SJSA1 (cell line): ENCODE measurements around the gene NAV2. TPM values are rescaled to one million over a fixed set of nuclear protein-coding genes. Genes with fewer than 3 reads are reported as not detected.

Source experiments
- DNase-seq, 2 experiments: peaks; one replicate each; pipeline ENCODE4 v3.0.0-alpha.2; 2015 to 2020; ENCODE audit warnings: low spot score in 2 of 2, low read depth in 1 of 2
- H3K27ac ChIP-seq: fragments of 250-450 bp; sonication (Bioruptor Pico); 2 replicates; pipeline ENCODE4 v1.5.1; 2020; ENCODE audit warnings: mild to moderate bottlenecking, moderate library complexity
- H3K27me3 ChIP-seq: fragments of 250-450 bp; sonication (Bioruptor Pico); replicated peaks from 2 replicates; pipeline ENCODE4 v1.5.1; 2020; ENCODE audit warnings: mild to moderate bottlenecking, moderate library complexity
- H3K36me3 ChIP-seq: fragments of 250-450 bp; sonication (Bioruptor Pico); 2 replicates; pipeline ENCODE4 v1.5.1; 2020; ENCODE audit warnings: mild to moderate bottlenecking
- H3K4me1 ChIP-seq: fragments of 250-450 bp; sonication (Bioruptor Pico); replicated peaks from 2 replicates; pipeline ENCODE4 v1.6.1; 2021; ENCODE audit warnings: mild to moderate bottlenecking
- H3K4me3 ChIP-seq: fragments of 250-450 bp; sonication (Bioruptor Pico); 2 replicates; pipeline ENCODE4 v1.5.1; 2020; ENCODE audit warnings: mild to moderate bottlenecking
- H3K9me3 ChIP-seq: fragments of 250-450 bp; sonication (Bioruptor Pico); replicated peaks from 2 replicates; pipeline ENCODE4 v1.5.1; 2020; ENCODE audit warnings: mild to moderate bottlenecking
- total RNA-seq: library from RNA; depleted of rRNA; stranded (reverse); fragments of >200 nt; shearing (Covaris generic); gene quantifications from 2 replicates; pipeline ENCODE4 v1.2.3, GENCODE V29; 2014

NAV2 gene
- total RNA-seq, 1 experiment from 2014 or later: 2.6 TPM

DNA sequence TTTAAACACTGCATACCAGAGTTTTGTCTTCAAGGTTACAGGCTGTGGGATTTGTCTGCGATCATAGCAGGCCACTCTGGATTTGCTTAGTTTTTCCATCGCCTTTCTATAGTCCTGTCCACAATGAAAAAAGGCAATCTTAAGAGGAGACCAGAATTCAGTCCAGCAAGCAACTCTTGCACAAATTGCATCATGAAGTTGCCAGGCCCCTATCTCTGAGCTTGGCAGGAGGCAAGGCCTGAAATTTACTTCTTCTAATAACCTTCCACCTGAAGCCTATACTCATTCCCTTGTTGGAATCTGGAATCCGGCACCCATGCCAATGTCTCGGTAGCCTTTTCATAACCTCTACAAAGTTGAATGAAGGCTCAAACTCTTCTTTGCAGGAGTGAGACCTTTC lies 100.1 kb downstream of the NAV2 start:
- H3K27ac ChIP-seq: no peak overlapping the region
- no peaks in the 10 kb centered on the region for H3K4me1 ChIP-seq
- no peak overlapping the region for H3K4me3 ChIP-seq
- H3K27me3 ChIP-seq: no peaks in the 10 kb centered on the region
- no peak for DNase-seq
- H3K9me3 ChIP-seq: no peaks in the 10 kb centered on the region
- H3K36me3 ChIP-seq: no peaks in the 10 kb centered on the region

DNA sequence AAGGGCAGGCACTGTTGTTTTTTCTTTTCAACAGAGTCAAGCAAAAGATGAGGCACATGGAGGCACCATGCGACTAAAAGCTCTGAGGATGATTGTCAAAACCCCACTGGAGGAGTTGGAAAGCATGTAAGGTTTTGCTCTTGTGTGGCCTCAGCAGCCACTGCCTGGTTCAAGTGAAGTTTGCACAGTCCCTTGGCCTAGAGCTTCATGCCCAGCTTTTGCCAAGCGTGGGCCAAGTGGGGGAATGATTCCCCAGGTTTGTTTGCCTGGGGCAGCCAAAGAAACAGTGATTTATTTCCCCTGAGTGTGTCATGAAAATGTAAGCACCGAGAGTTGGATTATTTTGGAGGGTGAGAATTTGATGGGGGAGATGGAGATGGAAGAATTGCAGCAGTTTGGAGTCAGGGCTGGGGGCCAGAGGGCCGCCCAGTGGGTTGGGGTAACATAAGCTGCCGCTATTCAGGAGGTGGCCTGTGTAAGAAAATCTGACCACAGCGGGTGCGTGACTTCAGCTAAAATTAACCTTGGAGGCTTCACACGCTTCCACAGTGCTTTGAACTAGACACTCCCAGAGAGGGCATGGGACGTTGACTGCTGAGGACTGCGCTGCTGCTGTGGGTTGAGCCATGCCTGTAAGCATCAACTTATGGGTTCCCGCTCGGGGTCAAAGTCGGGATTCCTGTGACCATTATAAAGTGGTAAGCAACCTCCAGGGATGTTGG lies 100.7 kb downstream of the NAV2 start:
- Histone ChIP-seq H3K4me3 (no peak overlapping the region), H3K27me3 (no peaks in the 10 kb centered on the region), H3K27ac (no peak overlapping the region), H3K4me1 (no peaks in the 10 kb centered on the region), H3K36me3 (no peaks in the 10 kb centered on the region), H3K9me3 (no peaks in the 10 kb centered on the region)
- no peak for DNase-seq

DNA sequence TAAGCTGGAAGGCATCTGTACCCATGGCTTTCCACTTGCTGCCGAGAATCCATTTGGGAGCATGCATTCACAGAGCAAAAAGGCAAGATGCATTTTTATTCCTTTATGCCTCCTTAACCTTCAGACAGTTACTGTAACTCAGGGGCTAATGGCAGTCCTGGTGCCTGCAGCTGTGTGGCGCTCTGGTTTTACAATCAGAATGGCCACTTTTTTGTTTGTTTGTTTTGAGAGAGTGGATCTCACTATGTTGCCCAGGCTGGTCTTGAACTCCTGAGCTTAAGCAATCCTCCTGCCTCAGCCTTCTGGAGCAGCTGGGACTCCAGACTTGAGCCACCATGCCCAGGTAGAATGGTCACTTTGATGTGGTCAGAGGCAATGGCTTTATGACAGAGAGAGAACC lies 101.8 kb downstream of the NAV2 start:
- Histone ChIP-seq H3K4me3 (no peak overlapping the region), H3K9me3 (no peaks in the 10 kb centered on the region), H3K27ac (no peak overlapping the region), H3K4me1 (no peaks in the 10 kb centered on the region), H3K27me3 (no peaks in the 10 kb centered on the region), H3K36me3 (no peaks in the 10 kb centered on the region)
- no peak for DNase-seq

DNA sequence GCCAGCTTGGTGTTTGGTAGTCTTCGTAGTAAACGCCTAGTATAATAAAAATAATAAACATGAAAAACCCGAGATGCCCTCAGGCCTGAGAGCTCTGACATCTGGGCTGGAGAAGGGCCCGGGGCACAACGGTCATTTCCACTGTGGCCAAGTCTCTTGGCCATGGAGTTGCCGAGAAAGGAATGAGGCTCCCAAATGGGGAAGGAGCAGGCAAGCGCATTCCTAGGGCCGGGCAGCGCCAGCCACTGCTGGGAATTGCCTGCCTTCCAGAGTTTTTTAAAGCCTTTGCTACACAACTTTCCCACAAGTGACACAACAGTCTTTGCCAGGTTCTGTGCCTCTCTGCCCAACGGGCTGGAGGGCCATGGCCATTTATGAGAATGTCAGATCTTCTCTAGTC lies 103.4 kb downstream of the NAV2 start:
- no peak for DNase-seq
- Histone ChIP-seq H3K27ac (no peak overlapping the region), H3K36me3 (no peaks in the 10 kb centered on the region), H3K27me3 (no peaks in the 10 kb centered on the region), H3K4me1 (no peaks in the 10 kb centered on the region), H3K4me3 (no peak overlapping the region), H3K9me3 (no peaks in the 10 kb centered on the region)

DNA sequence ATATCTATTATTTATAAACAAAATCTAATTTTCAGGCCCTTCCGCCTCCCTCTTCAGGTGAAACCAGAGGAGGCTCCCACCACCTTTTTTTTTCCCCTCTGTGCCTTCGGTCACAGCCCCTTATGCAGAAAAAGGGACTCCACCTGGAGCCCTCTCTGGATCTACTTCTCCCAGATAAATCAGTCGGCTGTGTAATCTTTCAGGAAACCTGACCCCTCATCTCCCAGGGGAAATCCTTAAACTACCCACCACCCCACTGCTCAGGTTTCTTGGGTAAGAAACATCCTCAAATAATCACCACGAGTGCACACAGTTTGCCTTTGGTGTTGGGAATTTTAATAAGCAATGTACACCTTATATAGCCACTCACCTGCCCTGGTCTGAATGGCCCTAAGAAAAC lies 104.2 kb downstream of the NAV2 start:
- no peaks in the 10 kb centered on the region for H3K9me3 ChIP-seq
- H3K27me3 ChIP-seq: no peaks in the 10 kb centered on the region
- H3K4me3 ChIP-seq: no peak overlapping the region
- no peaks in the 10 kb centered on the region for H3K4me1 ChIP-seq
- H3K27ac ChIP-seq: no peak overlapping the region
- no peaks in the 10 kb centered on the region for H3K36me3 ChIP-seq
- DNase-seq: no peak

DNA sequence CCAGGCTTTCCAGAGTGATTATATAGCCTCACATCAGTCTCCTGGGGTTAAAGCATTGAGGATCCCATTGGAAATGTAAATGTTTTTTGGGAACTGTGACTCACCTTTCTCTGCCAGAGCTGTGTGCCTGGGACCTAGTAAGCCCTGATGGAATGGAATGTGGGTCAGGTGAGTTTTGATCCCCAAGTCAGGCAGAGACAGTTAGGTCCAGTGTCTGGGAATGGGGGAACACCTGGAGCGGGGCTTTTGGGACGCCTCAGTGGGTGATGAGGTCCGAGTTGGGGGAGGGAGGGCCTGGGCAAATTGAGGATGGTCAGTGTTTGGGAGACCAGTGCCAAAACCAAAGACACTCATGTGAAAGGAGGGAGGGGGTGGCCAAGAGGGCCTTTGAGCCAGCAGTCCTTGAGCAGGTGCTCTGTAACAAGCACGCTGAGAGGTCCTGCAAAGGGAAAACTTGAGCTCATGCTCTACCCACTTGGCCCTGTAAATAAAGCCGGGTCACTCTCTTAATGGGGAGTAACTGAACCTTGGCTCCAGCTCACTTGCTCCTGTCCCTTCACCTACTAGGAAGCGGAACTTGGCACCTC lies 104.7 kb downstream of the NAV2 start:
- H3K36me3 ChIP-seq: no peaks in the 10 kb centered on the region
- no peak for DNase-seq
- no peaks in the 10 kb centered on the region for H3K9me3 ChIP-seq
- H3K27me3 ChIP-seq: no peaks in the 10 kb centered on the region
- H3K4me1 ChIP-seq: no peaks in the 10 kb centered on the region
- no peak overlapping the region for H3K27ac ChIP-seq
- no peak overlapping the region for H3K4me3 ChIP-seq

DNA sequence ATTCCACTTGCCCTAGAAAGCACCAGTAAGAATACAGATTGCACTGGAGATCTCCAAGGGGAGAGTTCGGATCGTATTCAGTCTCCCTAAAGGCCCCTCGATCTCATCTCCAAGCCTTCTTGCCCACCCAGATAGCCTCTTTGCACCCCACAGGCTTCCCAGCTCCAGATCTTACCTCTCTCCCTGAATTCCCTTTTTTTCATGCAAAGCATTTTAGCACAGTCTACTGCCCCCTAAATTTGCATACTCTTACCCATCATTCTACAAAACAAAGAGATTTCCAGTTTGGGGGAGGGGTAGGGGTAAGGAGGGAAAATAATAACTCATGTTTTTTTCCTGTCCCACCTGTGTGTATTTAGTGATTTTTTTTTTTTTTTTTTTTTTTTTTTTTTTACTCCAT lies 105.2 kb downstream of the NAV2 start:
- H3K27ac ChIP-seq: no peak overlapping the region
- no peaks in the 10 kb centered on the region for H3K36me3 ChIP-seq
- no peak overlapping the region for H3K4me3 ChIP-seq
- no peaks in the 10 kb centered on the region for H3K9me3 ChIP-seq
- H3K27me3 ChIP-seq: no peaks in the 10 kb centered on the region
- no peaks in the 10 kb centered on the region for H3K4me1 ChIP-seq
- DNase-seq: no peak

DNA sequence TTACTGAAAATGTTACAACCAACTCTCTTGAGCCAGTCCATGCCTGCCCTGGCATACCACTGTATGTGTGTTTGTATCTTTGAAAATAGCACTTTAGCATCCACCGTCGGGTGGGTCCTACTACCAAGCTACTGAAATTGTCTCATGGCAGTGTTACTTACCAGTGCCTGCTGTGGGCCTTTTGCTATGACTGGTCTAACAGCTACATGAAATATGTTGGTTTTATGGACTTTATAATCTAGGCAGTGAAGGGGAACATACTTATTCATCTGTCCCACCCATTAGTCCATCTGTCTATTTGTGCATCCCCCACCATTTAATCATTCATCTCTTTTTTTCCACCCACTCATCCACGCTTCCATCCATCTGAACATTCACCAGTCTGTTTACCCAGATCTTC lies 106.0 kb downstream of the NAV2 start:
- H3K27ac ChIP-seq: no peak overlapping the region
- no peak for DNase-seq
- no peak overlapping the region for H3K4me3 ChIP-seq
- H3K9me3 ChIP-seq: no peaks in the 10 kb centered on the region
- H3K27me3 ChIP-seq: no peaks in the 10 kb centered on the region
- no peaks in the 10 kb centered on the region for H3K4me1 ChIP-seq
- no peaks in the 10 kb centered on the region for H3K36me3 ChIP-seq

DNA sequence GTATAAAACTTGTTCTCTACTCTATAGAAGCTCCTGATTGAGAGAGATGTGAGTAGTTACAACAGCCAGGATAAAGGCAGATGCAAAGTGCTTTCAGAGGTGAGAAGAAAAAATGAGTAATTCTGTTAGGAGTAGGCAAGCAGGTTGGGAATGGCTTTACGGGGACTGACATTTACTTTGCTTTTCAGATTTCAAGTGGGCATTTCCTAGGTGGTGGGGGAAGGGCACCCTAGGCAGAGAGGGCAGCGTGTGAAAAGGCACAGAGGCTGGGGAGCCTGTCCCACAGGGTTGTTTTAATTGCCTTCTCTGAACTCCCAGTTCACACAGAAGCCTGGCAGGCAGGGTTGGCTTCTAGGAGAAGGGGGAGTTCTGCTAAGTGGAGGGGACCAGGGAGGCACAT lies 106.5 kb downstream of the NAV2 start:
- Histone ChIP-seq H3K4me3 (no peak overlapping the region), H3K9me3 (no peaks in the 10 kb centered on the region), H3K27me3 (no peaks in the 10 kb centered on the region), H3K27ac (no peak overlapping the region), H3K36me3 (no peaks in the 10 kb centered on the region), H3K4me1 (no peaks in the 10 kb centered on the region)
- DNase-seq: no peak

DNA sequence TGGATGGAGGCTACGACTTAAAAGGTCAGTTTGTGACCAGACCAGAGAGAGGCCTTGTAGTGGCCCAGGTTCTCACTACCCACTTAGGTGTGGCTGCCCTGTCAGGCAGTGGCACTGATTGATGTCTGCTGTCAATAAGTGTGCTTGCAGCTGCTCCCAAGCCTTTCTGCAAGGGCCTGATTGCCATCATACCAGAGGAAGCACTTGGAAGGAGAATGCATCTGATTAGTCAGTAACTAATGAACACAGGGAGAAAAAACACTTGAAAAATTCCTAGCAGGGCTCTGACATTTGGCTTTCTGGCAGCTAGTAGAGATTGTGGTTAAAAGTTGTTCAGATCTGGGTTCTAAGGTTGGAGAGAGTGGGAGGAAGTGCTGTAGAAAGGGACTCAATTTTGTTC lies 107.5 kb downstream of the NAV2 start:
- Histone ChIP-seq H3K27ac (no peak overlapping the region), H3K36me3 (no peaks in the 10 kb centered on the region), H3K4me3 (no peak overlapping the region), H3K9me3 (no peaks in the 10 kb centered on the region), H3K27me3 (no peaks in the 10 kb centered on the region), H3K4me1 (no peaks in the 10 kb centered on the region)
- no peak for DNase-seq

DNA sequence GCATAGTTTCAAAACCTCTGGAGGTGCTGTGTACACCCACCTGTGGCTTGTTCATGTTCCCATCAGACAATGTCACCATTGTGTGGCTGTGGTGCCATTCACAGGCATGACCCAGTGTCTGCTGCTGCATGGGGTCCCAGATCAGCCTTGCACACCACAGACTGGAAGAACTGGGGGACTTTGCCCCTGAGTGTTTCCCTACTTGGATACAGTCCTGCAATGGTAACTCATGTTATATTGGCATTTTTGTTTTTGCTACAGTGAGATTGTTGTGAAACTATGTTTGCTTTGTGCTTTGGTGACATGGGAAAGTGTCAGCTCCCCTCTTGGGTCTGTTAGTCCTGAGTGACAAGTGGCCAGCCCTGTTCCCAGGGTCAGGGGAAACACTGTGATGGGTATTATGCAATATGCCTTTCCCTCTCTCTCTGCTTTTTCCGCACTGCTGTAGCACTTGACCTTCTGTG lies 108.8 kb downstream of the NAV2 start:
- Histone ChIP-seq H3K4me1 (no peaks in the 10 kb centered on the region), H3K36me3 (no peaks in the 10 kb centered on the region), H3K27me3 (no peaks in the 10 kb centered on the region), H3K27ac (no peak overlapping the region), H3K9me3 (no peaks in the 10 kb centered on the region), H3K4me3 (no peak overlapping the region)
- DNase-seq: no peak

DNA sequence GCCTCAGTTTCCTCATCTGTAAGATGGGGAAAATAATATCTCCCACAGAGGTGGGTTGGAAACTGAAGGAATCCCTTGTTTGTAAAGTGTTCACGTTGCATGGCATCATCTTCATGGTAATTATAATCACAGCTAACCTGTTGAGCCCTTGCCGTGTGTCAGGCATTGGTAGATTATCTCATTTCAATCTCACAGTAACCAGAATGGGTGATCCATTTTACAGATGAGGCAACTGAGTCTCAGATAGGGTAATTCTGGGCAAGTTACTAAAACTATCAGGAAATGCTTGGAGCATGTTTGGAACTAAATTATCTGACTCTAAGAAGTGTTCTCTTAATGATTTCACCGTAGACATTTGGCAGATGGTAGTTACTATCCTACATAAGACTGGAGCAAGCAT lies 109.4 kb downstream of the NAV2 start:
- no peak overlapping the region for H3K27ac ChIP-seq
- H3K27me3 ChIP-seq: no peaks in the 10 kb centered on the region
- H3K4me3 ChIP-seq: no peak overlapping the region
- no peaks in the 10 kb centered on the region for H3K9me3 ChIP-seq
- no peaks in the 10 kb centered on the region for H3K4me1 ChIP-seq
- no peak for DNase-seq
- H3K36me3 ChIP-seq: no peaks in the 10 kb centered on the region

DNA sequence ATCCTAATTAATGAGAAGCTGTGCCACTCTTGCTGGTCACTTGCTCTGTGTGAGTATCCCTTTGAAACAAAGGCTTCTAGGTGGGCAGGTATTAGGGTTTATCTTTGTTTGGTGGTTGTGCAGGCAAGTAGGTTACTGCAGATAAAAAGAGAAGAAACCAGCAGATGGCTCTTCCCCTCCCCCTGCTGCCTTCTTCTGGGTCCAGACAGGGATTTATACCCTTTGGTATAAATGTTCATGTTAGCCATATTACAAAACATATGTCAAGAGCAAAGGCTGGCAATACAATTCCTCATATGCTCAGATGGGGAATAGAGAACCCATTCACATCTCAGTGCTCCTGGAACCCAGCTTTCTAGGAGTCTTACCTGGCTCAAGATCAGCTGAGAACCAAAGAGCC lies 109.9 kb downstream of the NAV2 start:
- H3K4me3 ChIP-seq: no peak overlapping the region
- H3K36me3 ChIP-seq: no peaks in the 10 kb centered on the region
- H3K4me1 ChIP-seq: no peaks in the 10 kb centered on the region
- no peak for DNase-seq
- H3K9me3 ChIP-seq: no peaks in the 10 kb centered on the region
- no peaks in the 10 kb centered on the region for H3K27me3 ChIP-seq
- H3K27ac ChIP-seq: no peak overlapping the region

DNA sequence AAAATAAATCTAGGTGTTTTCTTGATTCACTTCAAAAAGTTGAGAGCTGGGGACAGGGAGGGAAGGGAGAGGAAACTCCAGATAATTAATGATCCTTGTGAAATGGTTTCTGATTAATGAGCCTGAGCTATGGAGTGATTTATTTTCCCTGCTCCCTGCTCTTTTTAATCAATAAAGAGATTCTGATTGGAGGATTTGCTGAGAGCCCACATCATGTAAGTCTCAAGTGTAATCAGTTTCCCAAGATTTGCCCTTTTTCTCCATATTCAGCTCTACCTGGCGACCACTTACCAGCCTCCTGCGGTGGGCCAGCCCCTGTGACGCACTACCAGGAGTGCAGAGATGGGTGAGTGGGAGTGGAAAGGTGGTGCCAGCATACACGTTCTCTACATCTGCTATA lies 114.0 kb downstream of the NAV2 start:
- H3K36me3 ChIP-seq: no peaks in the 10 kb centered on the region
- H3K9me3 ChIP-seq: no peaks in the 10 kb centered on the region
- DNase-seq: no peak

More for the DNA sequence above, 114.0 kb downstream of the NAV2 start:
- no peak overlapping the region for H3K4me3 ChIP-seq
- no peak overlapping the region for H3K27ac ChIP-seq
- no peaks in the 10 kb centered on the region for H3K27me3 ChIP-seq
- H3K4me1 ChIP-seq: no peaks in the 10 kb centered on the region
